HL-60/S4 treated with retinoic acid at 250 ng/mL for 4 days and 3 days (cell line): ENCODE measurements around the gene PDXDC1.
"Not testable (repeated sequence)": the region's sequence is repeated elsewhere in the genome, so short reads cannot be mapped to it uniquely, and the experiment has no call there.

Experiments used
- in situ Hi-C: fragments of 300-500 bp; cut with MboI; formaldehyde crosslinking; loops from 2 replicates; pipeline ENCODE4 v1.7.0; 2022; ENCODE audit warnings: low sequenced_read_pairs

PDXDC1 gene

DNA sequence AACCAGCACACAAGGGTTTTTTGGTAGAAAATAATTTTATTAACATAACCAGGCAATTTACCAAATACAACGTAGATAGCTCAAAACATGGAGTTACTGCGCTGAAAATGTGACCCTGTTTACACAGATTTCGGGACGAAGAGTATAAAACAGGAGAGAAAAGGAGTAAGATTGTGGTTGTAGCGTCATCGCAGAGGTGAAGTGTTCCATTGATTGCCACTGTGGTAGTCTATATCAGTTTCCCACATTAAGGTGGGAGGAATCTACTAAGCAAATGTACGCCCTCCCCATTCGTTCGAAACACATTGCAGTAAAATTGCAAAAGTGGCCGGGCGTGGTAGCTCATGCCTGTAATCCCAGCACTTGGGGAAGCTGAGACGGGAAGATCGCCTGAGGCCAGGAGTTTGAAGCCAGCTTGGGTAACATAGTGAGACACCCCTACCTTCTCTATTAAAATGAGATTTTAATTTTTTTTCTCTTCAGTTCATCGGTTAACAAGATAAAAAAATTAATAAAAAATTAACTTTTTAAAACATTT, 972 bp upstream of the PDXDC1 start:
- in situ Hi-C loops: not testable (repeated sequence)

DNA sequence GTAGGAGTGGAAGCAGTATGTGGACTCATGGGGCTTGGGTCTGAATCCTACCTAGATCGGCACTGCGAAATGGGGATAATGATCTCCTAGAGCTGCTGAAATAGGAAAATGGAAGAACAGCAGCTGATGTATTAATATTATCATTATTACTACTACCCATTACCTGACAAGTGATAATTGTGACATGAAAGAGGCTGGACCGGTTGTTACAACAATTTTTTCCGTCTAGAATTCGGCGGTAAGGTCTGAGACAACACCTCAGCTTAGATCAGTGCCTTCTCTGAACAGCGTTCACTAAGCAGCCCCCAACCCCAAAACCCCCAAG, 533 bp upstream of the PDXDC1 start:
- in situ Hi-C loops: not testable (repeated sequence)

DNA sequence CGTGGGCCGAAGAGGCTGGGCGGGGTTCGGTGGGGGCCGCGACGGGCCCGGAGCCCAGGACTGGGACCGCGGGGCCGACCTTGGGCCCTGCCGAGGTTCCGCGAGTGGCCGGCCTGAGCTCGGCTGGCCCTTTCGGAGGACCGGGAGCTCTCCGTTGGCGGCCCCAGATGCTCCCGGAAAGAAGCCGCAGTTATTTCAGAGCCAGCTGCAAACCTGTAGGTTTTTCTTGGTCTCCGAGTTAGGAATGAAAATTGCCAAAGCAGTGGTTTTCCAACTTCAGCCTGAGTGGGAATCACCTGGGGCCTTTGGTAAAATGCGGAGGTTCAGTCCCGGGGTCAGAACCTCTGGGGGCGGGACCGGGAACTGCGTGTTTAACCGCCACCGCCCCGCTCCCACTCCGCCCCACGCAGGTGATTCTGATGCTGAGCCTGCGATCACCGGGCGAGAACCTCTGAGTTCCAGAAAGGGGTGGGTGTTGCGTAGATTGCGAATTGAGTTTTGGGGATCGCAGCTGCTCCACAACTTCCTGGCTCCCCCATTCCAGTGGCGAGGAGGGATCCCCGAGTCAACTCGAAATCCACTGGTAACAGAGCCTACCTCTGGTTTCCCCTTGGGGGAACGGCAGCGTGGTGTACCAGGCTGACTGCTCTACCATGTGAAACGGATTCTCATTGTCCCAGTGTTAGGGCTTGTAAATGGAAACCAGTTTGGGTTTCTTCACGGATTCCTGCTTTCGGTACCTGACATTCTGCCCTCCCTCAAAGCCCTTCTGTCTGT, 780 bp downstream of the PDXDC1 start:
- in situ Hi-C loops: not testable (repeated sequence)

DNA sequence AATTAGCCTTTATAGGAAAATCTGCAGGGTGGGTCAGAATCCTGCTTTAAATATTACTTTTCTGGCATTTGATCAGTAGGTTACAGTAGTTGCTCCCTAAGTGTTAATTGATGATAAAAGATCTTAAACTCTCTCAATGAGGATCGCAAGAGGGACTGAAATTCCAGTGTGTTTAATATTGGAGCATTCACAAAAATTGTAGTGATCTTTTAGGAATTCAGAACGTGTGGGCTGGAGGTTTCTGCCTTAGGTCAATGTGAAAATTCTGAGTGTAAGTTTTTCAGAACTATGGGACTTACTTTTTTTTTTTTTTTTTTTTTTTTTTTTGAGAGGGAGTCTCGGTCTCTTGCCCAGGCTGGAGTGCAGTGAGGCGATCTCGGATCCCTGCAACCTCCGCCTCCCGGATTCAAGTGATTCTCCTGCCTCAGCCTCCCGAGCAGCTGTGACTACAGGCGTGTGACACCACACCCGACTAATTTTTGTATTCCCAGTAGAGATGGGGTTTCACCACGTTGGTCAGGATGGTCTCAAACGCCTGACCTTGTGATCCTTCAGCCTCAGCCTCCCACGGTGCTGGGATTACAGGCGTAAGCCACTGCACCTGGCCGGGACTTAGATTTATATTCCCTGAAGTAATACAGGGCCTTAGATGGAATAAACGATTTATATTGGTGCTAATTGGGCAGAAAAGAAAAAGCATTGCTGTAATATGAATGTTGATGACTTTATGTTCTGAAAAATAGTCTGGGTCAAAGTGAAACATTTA, 2.3 kb downstream of the PDXDC1 start:
- in situ Hi-C loops: not testable (repeated sequence)

DNA sequence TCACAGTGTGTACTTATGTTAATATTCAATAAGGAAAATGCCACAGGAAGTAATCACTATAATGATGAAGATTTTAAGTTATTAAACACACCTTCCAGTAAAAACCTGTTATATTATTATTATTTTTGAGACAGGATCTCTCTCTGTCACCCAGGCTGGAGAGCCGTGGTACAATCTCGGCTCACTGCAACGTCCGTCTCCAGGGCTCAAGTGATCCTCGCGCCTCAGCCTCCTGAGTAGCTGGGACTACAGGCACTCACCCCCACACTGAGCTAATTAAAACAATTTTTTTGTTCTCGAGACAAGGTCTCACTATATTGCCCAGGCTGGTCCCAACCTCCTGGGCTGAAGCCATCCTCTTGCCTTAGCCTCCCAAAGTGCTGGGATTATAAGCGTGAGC, 3.5 kb downstream of the PDXDC1 start:
- in situ Hi-C loops: not testable (repeated sequence)

DNA sequence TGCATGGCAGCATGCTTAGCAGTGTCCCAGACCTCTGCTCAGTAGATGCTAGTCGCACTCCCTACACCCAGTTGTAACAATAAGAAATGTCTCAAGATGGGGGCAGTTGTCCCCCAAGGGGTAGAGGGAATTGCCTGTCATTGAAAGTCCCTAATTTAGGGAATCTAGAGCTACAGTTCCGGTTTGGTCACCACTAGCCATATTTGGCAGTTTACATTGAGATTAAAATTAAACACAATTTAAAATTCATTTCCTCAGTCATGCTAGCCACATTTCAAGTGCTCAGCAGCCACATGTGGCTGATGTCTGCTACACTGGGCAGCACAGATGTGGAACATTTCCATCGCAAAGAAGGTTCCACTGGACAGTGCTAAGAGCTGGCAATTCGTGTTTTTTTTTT, 4.1 kb downstream of the PDXDC1 start:
- in situ Hi-C loops: not testable (repeated sequence)

DNA sequence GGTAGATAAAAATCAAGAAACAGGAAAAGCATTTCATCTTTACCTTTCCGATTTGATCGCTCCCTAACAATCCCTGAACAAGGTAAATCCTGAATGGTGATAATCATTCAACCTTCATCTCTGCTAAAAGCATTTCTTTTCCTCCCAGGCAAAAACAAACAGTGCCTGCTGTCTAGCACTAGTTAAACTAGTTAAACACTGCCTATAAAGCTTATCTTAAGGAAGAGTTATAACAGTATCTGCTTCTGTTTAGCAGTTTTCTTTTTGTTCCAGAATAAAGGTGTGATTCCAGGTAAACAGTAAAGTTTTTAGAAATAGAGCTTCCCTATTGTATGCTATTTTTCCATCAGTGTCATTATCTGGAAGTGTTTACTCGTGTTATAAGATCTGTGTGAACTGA, 6.4 kb downstream of the PDXDC1 start:
- in situ Hi-C loops: not testable (repeated sequence)

DNA sequence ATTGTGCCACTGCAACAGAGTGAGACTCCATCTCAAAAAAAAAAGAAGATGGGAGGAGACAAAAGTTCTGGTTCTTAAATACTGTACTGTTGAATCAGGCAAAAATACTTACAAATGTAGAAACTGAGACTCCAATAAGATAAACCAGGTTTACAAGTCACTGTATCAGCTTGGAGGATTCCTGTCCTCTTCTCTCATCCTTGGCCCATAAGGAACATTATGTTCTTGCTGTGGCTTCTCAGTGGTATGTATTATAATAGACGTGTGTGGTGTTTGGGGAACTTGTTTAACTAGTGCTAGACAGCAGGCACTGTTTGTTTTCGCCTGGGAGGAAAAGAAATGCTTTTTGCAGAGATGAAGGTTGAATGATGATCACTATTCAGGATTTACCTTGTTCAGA, 7.7 kb downstream of the PDXDC1 start:
- in situ Hi-C loops: not testable (repeated sequence)

DNA sequence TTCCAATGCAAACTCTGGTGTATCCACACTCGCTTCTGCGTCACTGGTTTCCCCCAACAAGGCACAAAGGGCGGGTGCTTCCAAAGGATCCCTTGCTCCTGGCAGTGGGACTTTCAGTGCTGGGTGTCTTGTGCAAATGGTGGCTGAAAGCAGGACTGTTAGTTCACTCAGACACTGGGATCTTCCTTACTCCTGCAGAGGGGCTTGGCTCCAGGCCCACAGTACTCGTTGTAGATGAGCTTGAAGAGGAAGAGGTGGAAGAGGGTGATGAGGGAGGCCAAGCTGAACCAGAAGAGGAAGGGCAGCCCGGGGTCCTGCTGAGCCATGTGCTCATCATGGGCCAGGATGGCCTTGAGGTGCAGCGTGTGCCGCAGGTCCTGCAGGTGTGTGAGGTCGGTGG, 13.3 kb downstream of the PDXDC1 start:
- in situ Hi-C loops: not testable (repeated sequence)

DNA sequence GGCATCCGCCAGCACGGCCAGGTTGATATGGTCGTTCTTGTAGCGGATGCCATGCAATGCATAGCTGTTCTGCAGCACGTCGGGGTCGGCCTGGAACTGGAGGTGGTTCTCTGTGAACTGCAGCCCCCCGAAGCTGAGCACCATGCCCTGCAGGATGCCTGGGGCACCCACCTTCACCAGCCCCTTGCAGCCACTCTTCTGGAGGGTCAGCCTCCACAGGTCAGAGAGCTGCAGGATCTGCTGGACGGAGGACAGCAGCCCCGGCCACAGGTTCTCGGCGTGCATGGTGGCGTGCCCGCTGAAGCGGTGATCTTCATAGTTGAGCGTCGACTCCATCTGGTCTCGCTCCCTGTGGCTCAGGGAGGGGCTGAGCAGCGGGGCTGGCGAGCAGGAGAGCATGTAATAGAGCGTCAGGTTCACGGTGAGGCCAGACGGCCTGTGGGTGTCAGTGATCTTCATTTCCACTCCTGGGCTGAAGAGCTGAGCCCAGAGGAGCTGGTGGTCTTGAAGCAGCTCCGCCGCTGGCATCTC, 13.9 kb downstream of the PDXDC1 start:
- in situ Hi-C loops: not testable (repeated sequence)

DNA sequence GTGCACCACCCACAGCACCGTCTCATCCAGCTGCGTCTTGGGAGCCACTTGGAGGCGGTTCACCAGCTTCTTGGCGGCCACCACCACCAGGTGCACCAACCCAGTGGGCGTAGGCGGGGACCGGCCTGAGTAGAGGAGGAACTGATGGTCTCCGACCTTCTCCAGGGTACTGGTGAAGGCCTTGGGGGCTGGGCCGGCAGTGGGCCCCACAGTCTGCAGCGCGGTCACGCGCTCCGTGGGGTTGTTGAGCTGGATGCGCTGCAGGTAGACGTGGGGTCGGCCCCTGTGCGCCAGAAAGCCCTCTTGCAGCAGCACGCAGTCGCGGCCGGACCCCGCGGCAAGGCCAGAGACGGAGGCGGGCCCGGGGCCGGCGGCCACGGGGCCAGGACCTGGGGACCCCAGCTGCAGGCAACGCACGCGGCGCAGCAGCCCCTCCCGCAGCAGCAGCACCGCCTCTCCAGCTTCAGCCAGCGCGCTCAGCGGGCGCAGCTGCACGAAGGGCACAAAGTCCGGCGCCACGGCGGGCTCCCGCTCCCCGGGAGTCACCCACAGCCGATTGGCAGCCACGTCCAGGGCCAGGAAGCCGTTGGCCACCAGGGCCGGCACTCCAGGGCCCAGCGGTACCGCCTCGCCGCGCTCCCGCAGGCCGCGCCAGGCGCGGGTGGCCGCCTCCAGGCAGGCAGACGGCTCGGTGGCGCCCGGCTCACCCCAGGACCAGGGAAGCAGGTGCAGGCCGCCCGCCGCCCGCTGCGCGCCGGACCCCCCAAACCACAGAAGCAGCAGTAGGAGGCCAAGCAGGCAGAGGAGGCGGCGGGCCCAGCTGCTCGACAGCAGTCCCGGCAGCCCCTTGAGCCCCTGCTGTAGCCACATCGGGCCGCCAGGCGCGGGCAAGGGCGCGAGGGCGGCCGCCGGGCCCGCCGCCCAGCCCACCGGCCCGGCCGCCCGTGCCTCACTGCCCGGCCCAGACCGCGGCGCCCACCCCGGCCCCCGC, 14.8 kb downstream of the PDXDC1 start:
- in situ Hi-C loops: not testable (repeated sequence)

DNA sequence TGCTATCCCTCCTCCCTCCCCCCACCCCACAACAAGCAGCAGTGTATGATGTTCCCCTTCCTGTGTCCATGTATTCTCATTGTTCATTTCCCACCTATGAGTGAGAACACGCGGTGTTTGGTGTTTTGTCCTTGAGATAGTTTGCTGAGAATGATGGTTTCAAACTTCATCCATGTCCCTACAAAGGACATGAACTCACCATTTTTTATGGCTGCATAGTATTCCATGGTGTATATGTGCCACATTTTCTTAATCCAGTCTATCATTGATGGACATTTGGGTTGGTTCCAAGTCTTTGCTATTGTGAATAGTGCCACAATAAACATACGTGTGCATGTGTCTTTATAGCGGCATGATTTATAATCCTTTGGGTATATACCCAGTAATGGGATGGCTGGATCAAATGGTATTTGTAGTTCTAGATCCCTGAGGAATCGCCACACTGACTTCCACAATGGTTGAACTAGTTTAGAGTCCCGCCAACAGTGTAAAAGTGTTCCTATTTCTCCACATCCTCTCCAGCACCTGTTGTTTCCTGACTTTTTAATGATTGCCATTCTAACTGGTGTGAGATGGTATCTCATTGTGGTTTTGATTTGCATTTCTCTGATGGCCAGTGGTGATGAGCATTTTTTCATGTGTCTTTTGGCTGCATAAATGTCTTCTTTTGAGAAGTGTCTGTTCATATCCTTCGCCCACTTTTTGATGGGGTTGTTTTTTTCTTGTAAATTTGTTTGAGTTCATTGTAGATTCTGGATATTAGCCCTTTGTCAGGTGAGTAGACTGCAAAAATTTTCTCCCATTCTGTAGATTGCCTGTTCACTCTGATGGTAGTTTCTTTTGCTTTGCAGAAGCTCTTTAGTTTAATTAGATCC, 18.7 kb downstream of the PDXDC1 start:
- in situ Hi-C loops: not testable (repeated sequence)

DNA sequence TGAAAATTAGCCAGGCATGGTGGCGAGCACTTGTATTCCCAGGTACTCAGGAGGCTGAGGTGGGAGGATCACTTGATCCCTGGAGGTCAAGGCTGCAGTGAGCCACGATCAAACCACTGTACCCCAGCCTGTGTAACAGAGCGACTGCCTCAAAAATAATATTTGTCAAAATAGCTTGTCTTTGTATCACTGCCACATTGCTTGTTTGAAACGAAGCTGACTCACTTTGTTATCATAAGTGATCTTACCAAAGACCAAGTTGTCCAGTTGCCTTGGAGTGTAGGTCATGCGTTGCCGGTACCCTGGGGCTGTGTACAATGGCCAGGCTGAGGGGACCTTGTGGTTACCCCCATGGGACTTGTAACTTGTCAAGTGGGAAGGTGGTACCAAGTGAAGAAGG, 21.9 kb downstream of the PDXDC1 start:
- in situ Hi-C loops: not testable (repeated sequence)

DNA sequence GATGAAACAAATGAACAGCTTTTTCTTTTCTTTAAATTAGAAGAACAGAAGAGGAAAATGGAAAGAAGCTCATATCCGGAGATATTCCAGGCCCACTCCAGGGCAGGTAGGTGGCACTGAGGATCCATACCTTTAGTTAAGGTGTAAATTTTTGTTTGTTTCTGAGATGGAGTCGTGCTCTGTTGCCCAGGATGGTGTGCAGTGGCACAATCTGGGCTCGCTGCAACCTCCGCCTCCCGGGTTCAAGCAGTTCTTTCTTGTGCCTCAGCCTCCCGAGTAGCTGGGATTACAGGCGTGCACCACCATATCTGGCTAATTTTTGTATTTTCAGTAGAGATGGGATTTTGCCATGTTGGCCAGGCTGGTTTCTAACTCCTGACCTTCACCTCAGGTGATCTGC, 23.5 kb downstream of the PDXDC1 start:
- in situ Hi-C loops: not testable (repeated sequence)

DNA sequence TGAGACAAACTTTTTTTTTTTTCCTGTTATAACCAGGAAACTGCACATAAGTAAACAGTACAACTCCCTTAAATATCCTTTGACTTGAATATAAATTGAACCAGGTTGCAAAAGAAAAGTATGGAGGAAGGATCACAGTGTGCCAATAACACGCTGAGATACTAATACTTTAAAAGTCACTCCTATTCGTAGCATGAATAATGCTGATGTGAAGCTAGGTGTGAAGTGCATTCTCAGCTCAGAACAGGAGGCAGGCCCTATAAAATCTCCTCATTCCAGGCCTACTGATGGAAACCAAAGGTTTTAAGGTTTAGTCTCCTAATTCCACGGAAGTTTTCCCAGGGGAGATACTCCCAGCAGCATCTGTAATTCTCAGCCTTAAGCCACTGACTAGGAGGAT, 25.0 kb downstream of the PDXDC1 start:
- in situ Hi-C loops: not testable (repeated sequence)

DNA sequence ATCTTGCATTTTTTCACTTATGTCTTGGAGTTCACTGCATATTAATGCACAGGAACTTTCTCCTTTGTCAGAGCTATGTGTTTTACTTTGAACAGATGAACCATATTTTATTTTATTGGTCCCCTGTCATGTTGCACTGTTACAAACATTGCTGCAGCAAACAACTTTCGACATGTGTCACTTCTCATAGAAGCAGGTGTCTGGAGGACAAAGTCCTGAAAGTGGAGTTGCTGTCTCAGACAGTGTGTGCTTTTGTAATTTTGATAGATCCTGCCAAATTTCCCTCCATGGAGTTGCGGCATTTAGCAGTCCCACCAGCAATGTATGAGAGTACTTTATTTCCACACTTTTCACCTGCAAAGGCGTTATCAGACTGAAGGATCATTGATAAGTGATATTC, 27.6 kb downstream of the PDXDC1 start:
- in situ Hi-C loops: not testable (repeated sequence)

DNA sequence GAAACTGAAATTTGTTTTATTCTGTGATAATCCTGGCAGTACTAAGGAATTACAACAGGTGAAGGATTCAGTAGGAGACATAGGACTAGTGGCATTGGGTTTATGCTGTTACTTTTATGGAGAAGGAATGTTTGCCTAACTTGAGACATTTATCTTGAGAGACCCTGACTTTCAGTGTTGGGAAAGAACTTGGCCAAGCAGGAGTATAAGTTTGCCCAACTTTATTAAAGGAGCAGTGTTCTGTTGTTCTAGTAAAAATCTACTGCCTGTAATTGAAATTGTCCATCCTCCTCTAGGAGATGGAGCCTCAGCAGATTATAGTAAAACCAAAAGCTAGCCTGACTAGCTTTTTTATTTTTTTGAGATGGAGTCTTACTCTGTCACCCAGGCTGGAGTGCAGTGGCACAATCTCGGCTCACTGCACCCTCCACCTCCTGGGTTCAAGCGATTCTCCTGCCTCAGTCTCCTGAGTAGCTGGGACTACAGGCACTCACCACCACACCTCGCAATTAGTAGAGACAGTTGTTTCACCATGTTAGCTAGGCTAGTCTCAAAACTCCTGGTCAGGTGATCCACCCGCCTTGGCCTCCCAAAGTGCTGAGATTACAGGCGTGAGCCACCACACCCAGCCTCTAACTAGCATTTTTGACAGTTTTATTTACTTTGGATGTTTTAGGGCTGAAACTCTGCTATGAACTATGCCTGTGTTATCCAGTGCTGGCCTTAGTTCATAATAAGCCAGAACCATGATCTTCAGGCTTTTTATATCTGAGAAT, 30.7 kb downstream of the PDXDC1 start:
- in situ Hi-C loops: not testable (repeated sequence)

DNA sequence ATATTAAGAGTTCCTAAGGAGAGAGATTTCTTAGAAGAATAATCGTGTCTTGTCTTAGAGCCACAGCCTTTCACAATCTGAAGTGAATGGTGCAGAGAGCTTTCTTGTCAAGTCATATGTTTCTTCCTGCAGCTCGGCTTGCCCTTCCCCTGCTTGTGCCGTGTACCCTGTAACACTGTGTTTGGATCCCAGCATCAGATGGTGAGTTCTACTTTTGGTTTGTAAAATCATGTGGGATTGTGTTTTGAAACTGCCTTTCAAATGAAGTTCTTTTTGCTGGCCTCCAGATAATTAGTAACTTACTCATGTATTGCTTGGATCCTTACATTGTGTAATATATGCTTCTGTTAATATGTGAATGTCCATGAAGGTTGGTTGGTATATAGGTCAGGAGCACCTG, 33.8 kb downstream of the PDXDC1 start:
- in situ Hi-C loops: not testable (repeated sequence)

DNA sequence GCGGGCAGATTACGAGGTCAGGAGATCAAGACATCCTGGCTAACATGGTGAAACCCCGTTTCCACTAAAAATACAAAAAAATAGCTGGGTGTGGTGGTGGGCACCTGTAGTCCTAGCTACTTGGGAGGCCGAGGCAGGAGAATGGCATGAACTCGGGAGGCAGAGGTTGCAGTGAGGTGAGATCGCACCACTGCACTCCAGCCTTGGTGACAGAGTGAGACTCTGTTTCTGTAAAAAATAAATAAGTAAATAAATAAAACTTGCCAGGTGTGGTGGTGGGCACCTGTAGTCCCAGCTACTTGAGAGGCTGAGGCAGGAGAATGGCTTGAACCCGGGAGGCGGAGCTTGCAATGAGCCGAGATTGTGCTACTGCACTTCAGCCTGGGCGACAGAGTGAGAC, 38.1 kb downstream of the PDXDC1 start:
- in situ Hi-C loops: not testable (repeated sequence)
